Right hindlimb (tissue), 1 donor: ENCODE data around the gene PSMD11.

Source experiments
- DNase-seq: peaks from one replicate; pipeline ENCODE4 v3.0.0-alpha.2; 2018

Gene PSMD11

GRCh38 chr17:32491371-32492263 lies 47.3 kb downstream of the PSMD11 start:
- no peak for DNase-seq

GRCh38 chr17:32492264-32492589 lies 47.9 kb downstream of the PSMD11 start:
- no peak for DNase-seq

GRCh38 chr17:32492648-32493289 lies 48.5 kb downstream of the PSMD11 start:
- DNase-seq: no peak

GRCh38 chr17:32493571-32493970 lies 49.3 kb downstream of the PSMD11 start:
- DNase-seq: no peak

GRCh38 chr17:32493976-32494513 lies 49.7 kb downstream of the PSMD11 start:
- no peak for DNase-seq

- no peak for DNase-seq
Observed at GRCh38 chr17:32494621-32495358, 50.5 kb downstream of the PSMD11 start.

- DNase-seq: peak; percentile 70
Observed at GRCh38 chr17:32495359-32496231, 51.3 kb downstream of the PSMD11 start.

- no peak for DNase-seq
Observed at GRCh38 chr17:32496395-32497073, 52.2 kb downstream of the PSMD11 start.

- DNase-seq: no peak
Observed at GRCh38 chr17:32497431-32498205, 53.3 kb downstream of the PSMD11 start.

- no peak for DNase-seq
Observed at GRCh38 chr17:32498391-32498790, 54.1 kb downstream of the PSMD11 start.

GRCh38 chr17:32502013-32502412 lies 57.7 kb downstream of the PSMD11 start:
- DNase-seq: no peak

GRCh38 chr17:32502710-32503109 lies 58.4 kb downstream of the PSMD11 start:
- no peak for DNase-seq

- no peak for DNase-seq
Observed at GRCh38 chr17:32503251-32504165, 59.2 kb downstream of the PSMD11 start.

GRCh38 chr17:32504166-32504990 lies 60.1 kb downstream of the PSMD11 start:
- peak; percentile 74 for DNase-seq

- DNase-seq: no peak
Observed at GRCh38 chr17:32508926-32509325, 64.6 kb downstream of the PSMD11 start.

GRCh38 chr17:32510466-32510865 lies 66.2 kb downstream of the PSMD11 start:
- DNase-seq: no peak

- no peak for DNase-seq
Observed at GRCh38 chr17:32512328-32512727, 68.0 kb downstream of the PSMD11 start.

- DNase-seq: no peak
Observed at GRCh38 chr17:32513579-32513978, 69.3 kb downstream of the PSMD11 start.

- DNase-seq: no peak
Observed at GRCh38 chr17:32514606-32515005, 70.3 kb downstream of the PSMD11 start.
